GM12878 (cell line): ENCODE data around the gene MYMX. TPM values are rescaled to one million over a fixed set of nuclear protein-coding genes. Genes with fewer than 3 reads are reported as not detected.

ENCODE experiments used
- ATAC-seq: fragments of 200-7000 bp; cut with Tn5 transposase; 3 replicates; pipeline ENCODE4 v1.9.1; 2020; ENCODE audit warnings: mild to moderate bottlenecking, moderate library complexity
- BruUV-seq: library from RNA; stranded (reverse); fragments of 400-500 nt; replicated peaks from 2 replicates; lab custom pipeline; 2021; lab: Mats Ljungman, UMichigan
- CTCF ChIA-PET: fragments of 300-600 bp; sonication (Branson Sonifier 250); formaldehyde crosslinking; extraction: SDS; loops from one replicate; lab custom pipeline; 2021; ENCODE audit warnings: inconsistent platforms; lab: Yijun Ruan, JAX
- POLR2A ChIA-PET: fragments of 350-600 bp; formaldehyde crosslinking; extraction: SDS; loops from one replicate; lab custom pipeline; 2021; ENCODE audit warnings: inconsistent platforms; lab: Charles Lee
- RAD21 ChIA-PET: fragments of 300-600 bp; sonication (Branson Sonifier 250); formaldehyde crosslinking; loops from one replicate; lab custom pipeline; 2023; ENCODE audit warnings: antibody characterized with exemption; ENCODE audit not compliant: unreplicated experiment; lab: Charles Lee
- SMC1A ChIA-PET: fragments of 300-600 bp; sonication (Branson Sonifier 250); formaldehyde crosslinking; loops from one replicate; lab custom pipeline; 2023; ENCODE audit not compliant: unreplicated experiment, uncharacterized antibody; lab: Charles Lee
- DNase-seq: peaks from one replicate; pipeline ENCODE4 v3.0.0-alpha.2; 2011; ENCODE audit warnings: low read depth, low spot score
- FAIRE-seq: peaks from 3 replicates; lab custom pipeline; 2011; peaks lifted over from hg19 to GRCh38; lab: Jason Lieb, UNC
- H2AFZ ChIP-seq: 2 replicates; pipeline ENCODE4 v1.6.0; 2011; ENCODE audit warnings: low read depth, low read length, control low read depth; ENCODE audit not compliant: control insufficient read depth
- H3K27ac ChIP-seq: 2 replicates; pipeline ENCODE4 v1.5.1; 2011; ENCODE audit warnings: control low read depth; ENCODE audit not compliant: control insufficient read depth, insufficient read depth
- H3K27me3 ChIP-seq, 2 experiments: replicated peaks in 1 of 2; 2 replicates each; pipeline versions ENCODE4 v1.6.0 to v1.6.1; 2011; ENCODE audit warnings: low read length in 1 of 2; ENCODE audit not compliant: control insufficient read depth in 2 of 2, insufficient read depth in 2 of 2
- H3K36me3 ChIP-seq, 2 experiments: 2 replicates each; pipeline ENCODE4 v1.5.1; 2011; ENCODE audit warnings: low read length in 1 of 2; ENCODE audit not compliant: control insufficient read depth in 2 of 2, insufficient read depth in 2 of 2
- H3K4me1 ChIP-seq: 2 replicates; pipeline ENCODE4 v1.6.1; 2011; ENCODE audit warnings: mild to moderate bottlenecking, low read length, moderate library complexity, mixed read lengths; ENCODE audit not compliant: control insufficient read depth, insufficient read depth
- H3K4me2 ChIP-seq: 2 replicates; pipeline ENCODE4 v1.6.0; 2011; ENCODE audit warnings: control low read depth; ENCODE audit not compliant: control insufficient read depth, insufficient read depth
- H3K4me3 ChIP-seq: fragments of 200-600 bp; sonication (generic); 2 replicates; pipeline ENCODE4 v1.5.1; 2016
- H3K79me2 ChIP-seq: 2 replicates; pipeline ENCODE4 v1.6.0; 2011; ENCODE audit warnings: low read length; ENCODE audit not compliant: control insufficient read depth, insufficient read depth
- H3K9ac ChIP-seq: 2 replicates; pipeline ENCODE4 v1.8.0; 2011; ENCODE audit warnings: low read length, control low read depth, mixed read lengths; ENCODE audit not compliant: control insufficient read depth, insufficient read depth
- H3K9me3 ChIP-seq: replicated peaks from 3 replicates; pipeline ENCODE4 v1.5.1; 2011; ENCODE audit warnings: mild to moderate bottlenecking, low read length; ENCODE audit not compliant: control insufficient read depth, insufficient read depth
- H4K20me1 ChIP-seq: 2 replicates; pipeline ENCODE4 v1.6.0; 2011; ENCODE audit not compliant: control insufficient read depth, insufficient read depth
- FOS ChIP-seq: IDR thresholded peaks from 3 replicates; pipeline ENCODE4 v1.6.1; 2011; ENCODE audit warnings: borderline replicate concordance; ENCODE audit not compliant: insufficient read length; ENCODE audit errors: extremely low read depth
- FOXM1 ChIP-seq: IDR thresholded peaks from 2 replicates; pipeline ENCODE4 v1.6.1; 2012; ENCODE audit warnings: low read depth, mild to moderate bottlenecking, inconsistent platforms, low read length, moderate library complexity
- GABPA ChIP-seq: IDR thresholded peaks from 2 replicates; pipeline ENCODE4 v1.6.1; 2014; ENCODE audit warnings: antibody characterized with exemption, low read depth, mild to moderate bottlenecking, inconsistent platforms
- GATAD2B ChIP-seq: fragments of 450-650 bp; conservative IDR thresholded peaks from 2 replicates; pipeline ENCODE4 v1.6.1; 2017; ENCODE audit warnings: low read depth, mild to moderate bottlenecking, moderate library complexity
- IRF4 ChIP-seq: IDR thresholded peaks from 2 replicates; pipeline ENCODE4 v1.6.1; 2011; ENCODE audit warnings: low read depth, low read length
- KDM1A ChIP-seq: fragments of 200-600 bp; sonication (generic); IDR thresholded peaks from 2 replicates; pipeline ENCODE4 v1.6.1; 2016; ENCODE audit warnings: borderline replicate concordance
- MXI1 ChIP-seq: fragments of 150-350 bp; IDR thresholded peaks from 2 replicates; pipeline ENCODE4 v1.6.1; 2011; ENCODE audit warnings: low read depth, mild to moderate bottlenecking, inconsistent platforms, low read length, improper control_type of control experiment
- PRDM15 ChIP-seq: fragments of 450-650 bp; formaldehyde crosslinking; IDR thresholded peaks from 2 replicates; pipeline ENCODE4 v1.4.0; 2020; ENCODE audit warnings: mild to moderate bottlenecking, moderate library complexity
- RELB ChIP-seq: fragments of 450-650 bp; IDR thresholded peaks from 2 replicates; pipeline ENCODE4 v1.6.1; 2017; ENCODE audit warnings: low read depth, mild to moderate bottlenecking, moderate library complexity
- SMARCA5 ChIP-seq: fragments of 450-650 bp; IDR thresholded peaks from 2 replicates; pipeline ENCODE4 v1.6.1; 2017; ENCODE audit warnings: mild to moderate bottlenecking
- TAF1 ChIP-seq: IDR thresholded peaks from 2 replicates; pipeline ENCODE4 v1.6.1; 2011; ENCODE audit warnings: mild to moderate bottlenecking, low read depth, low read length, borderline replicate concordance
- YBX1 ChIP-seq: fragments of 450-650 bp; IDR thresholded peaks from 2 replicates; pipeline ENCODE4 v1.6.1; 2016; ENCODE audit warnings: antibody characterized with exemption
- ZNF24 ChIP-seq: fragments of 450-650 bp; IDR thresholded peaks from 2 replicates; pipeline ENCODE4 v1.6.1; 2017; ENCODE audit warnings: antibody characterized with exemption, mild to moderate bottlenecking
- WGBS: methylation state at CpG from one replicate; pipeline ENCODE4 v1.1.6; 2016; ENCODE audit warnings: low lambda C conversion rate; ENCODE audit not compliant: insufficient replicate concordance, insufficient coverage; ENCODE audit errors: missing lambda C conversion rate; 5-methylcytosine and 5-hydroxymethylcytosine counted together
- in situ Hi-C: fragments of 300-500 bp; cut with MboI; formaldehyde crosslinking; loops from 9 replicates; pipeline ENCODE4 v1.14.3; 2018; ENCODE audit warnings: mixed read lengths
- intact Hi-C: fragments of 100-400 bp; cut with micrococcal nuclease; formaldehyde crosslinking; loops from one replicate; pipeline ENCODE4 v1.14.2; 2022; ENCODE audit not compliant: unreplicated experiment
- polyA plus RNA-seq, 11 experiments: library from polyadenylated mRNA; depleted of rRNA in 4 of 11; unstranded in 6 of 11; stranded (reverse) in 5 of 11; fragments of >200 nt; fragmentation: Nextera tagmentation in 4 of 11; fragmentation: Illumina TruSeq in 1 of 11; extraction: Ambion mirVana in 4 of 11; extraction: Trizol in 1 of 11; gene quantifications; 1 replicate in 1 of 11; 2 replicates in 10 of 11; pipeline versions ENCODE4 v1.2.1 to v1.2.3, GENCODE V29; 2011 to 2016; ENCODE audit warnings: inconsistent platforms in 2 of 11, missing spikeins in 2 of 11, low read depth in 1 of 11
- total RNA-seq, 4 experiments: library from RNA; depleted of rRNA in 3 of 4; stranded (reverse); fragments of >200 nt in 3 of 4; fragmentation: Illumina TruSeq in 1 of 4; extraction: Trizol in 1 of 4; gene quantifications; 2 replicates each; pipeline versions ENCODE4 v1.2.1 to v1.2.3, GENCODE V29; 2013 to 2021
- TF ChIP-seq, protein P1 (sequence below): fragments of 450-650 bp; IDR thresholded peaks from 2 replicates; pipeline ENCODE4 v1.6.1; 2014; ENCODE audit warnings: mild to moderate bottlenecking

Gene MYMX
- total and polyA plus RNA-seq, 10 of the 15 experiments (the other 5 are each of a cell fraction or from before 2014, with no cell fraction given), result not detected

DNA sequence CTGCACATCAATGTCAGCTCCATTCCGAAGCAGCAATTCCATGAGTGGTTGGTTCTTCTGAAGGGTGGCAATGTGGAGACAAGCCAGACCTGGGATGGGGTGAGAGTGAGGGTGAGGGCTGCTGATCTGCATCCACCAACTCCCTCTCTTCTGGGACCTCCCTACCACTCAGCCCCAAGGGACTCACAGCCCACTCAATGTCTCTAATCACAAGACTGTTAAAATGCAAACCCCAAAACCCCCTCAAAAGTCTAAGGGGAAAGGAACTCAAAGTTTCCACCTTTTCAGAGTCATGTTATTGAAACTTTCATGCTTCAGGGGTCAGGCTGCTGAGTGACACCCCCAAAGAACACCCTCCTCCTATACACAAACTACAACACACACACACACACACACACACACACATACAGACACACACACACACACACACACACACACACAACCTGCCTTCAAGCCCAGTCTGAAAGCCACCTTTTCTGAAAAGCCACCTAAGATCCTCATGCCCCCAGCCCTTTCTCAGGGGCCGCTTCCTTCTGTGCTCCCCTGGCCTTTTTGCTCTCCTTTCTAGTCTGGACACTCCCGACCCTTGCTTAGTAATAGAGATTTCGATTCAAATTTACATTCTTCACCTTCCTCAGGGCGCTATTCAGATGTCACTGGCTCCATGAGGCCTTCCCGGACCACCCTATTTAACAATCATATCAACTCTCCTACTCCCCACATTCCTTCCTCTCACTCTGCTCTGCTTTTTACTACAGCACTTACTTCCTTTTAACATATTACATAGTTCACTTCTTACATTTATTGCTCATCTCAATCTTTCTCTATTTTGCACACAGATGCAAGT, 43.9 kb downstream of the MYMX start:
- SMC1A ChIA-PET, result interaction anchor here (2.2 kb wide), 1 partner anchor 39 kb away, joined by 6 read pairs; no protein-coding TSS in a partner anchor
- 5% methylated on average over 6 of the region's 6 CpGs for WGBS
- no peak overlapping the region for H2AFZ ChIP-seq
- TSS peak; percentile 77 for BruUV-seq
- H3K27ac ChIP-seq, result peak overlapping the region; percentile 99
- peaks cover 60% of the 10 kb centered on the region for H3K4me1 ChIP-seq
- FAIRE-seq (no peak), ATAC-seq (peak; percentile 0; the same call in 2 of the 3 replicates), DNase-seq (no peak)
- H3K9me3 ChIP-seq, result no peaks in the 10 kb centered on the region
- H3K79me2 ChIP-seq, result peaks cover 90% of the 10 kb centered on the region
- H4K20me1 ChIP-seq, result peaks cover 4% of the 10 kb centered on the region; the same call in 1 of the 2 replicates
- peak overlapping the region; percentile 98 for H3K4me2 ChIP-seq
- intact Hi-C loops, result no loop called here
- in situ Hi-C loops, result no loop called here
- RAD21 ChIA-PET, result interaction anchor here (0.6 to 2.2 kb wide), 3 partner anchors 14 to 39 kb away, joined by 3 to 12 read pairs (median 4); partner anchors contain the start of gene HSP90AB1
- H3K27me3 ChIP-seq, result no peaks in the 10 kb centered on the region
- POLR2A ChIA-PET, result interaction anchor here (0.6 to 10.7 kb wide), 5 partner anchors 10 to 38 kb away, joined by 5 to 131 read pairs (median 9); partner anchors contain the start of genes HSP90AB1 and SLC29A1
- CTCF ChIA-PET, result interaction anchor here (0.9 to 2.5 kb wide), 5 partner anchors 7 to 52 kb away, joined by 3 to 24 read pairs (median 3); partner anchors contain the start of genes AARS2 and HSP90AB1
- peak overlapping the region; percentile 90 for H3K9ac ChIP-seq
- peaks cover 13 to 21% of the 10 kb centered on the region in 2 experiments for H3K36me3 ChIP-seq
- H3K4me3 ChIP-seq, result peak overlapping the region; percentile 98
- no peak for TF ChIP-seq PRDM15
- peak; percentile 99 for TF ChIP-seq RELB
- TF ChIP-seq, protein P1, sequence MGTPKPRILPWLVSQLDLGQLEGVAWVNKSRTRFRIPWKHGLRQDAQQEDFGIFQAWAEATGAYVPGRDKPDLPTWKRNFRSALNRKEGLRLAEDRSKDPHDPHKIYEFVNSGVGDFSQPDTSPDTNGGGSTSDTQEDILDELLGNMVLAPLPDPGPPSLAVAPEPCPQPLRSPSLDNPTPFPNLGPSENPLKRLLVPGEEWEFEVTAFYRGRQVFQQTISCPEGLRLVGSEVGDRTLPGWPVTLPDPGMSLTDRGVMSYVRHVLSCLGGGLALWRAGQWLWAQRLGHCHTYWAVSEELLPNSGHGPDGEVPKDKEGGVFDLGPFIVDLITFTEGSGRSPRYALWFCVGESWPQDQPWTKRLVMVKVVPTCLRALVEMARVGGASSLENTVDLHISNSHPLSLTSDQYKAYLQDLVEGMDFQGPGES, result no peak
- peak; percentile 60; the same call in 1 of the 2 replicates for TF ChIP-seq GATAD2B
- TF ChIP-seq YBX1, result peak; percentile 86; the same call in 1 of the 2 replicates
- peak; percentile 75 for TF ChIP-seq ZNF24
- no peak for TF ChIP-seq FOXM1
- no peak for TF ChIP-seq GABPA
- no peak for TF ChIP-seq FOS
- TF ChIP-seq SMARCA5, result 0 out of 2 replicates have a peak, but pooled peaks have one; percentile 11
- 0 out of 2 replicates have a peak, but pooled peaks have one; percentile 4 for TF ChIP-seq MXI1
- TF ChIP-seq IRF4, result no peak
- TF ChIP-seq KDM1A, result no peak
- TF ChIP-seq TAF1, result 0 out of 2 replicates have a peak, but pooled peaks have one; percentile 47
